ENCODE measurements around the gene PTPN12.

The PTPN12 gene

DNA sequence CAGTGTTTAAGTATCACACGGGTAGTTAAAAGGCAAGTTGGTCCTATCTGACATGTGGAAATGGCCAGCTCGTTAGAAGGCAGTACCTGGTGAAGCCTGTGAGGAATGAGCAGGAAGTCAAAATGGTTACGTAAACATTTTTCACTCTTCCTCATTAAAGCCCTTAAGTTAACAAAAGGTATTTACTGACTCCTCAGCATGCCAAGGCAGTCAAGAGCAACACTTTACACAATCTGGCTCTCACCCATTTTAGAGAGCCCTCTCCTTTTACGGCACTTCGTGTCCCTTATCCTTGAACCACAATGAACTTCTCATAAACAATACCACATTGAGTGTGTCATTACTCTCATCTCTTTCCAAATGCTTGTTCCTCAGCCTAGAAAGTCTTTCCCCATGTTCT lies 148.1 kb downstream of the PTPN12 start:
- TF ChIP-seq, protein P1, sequence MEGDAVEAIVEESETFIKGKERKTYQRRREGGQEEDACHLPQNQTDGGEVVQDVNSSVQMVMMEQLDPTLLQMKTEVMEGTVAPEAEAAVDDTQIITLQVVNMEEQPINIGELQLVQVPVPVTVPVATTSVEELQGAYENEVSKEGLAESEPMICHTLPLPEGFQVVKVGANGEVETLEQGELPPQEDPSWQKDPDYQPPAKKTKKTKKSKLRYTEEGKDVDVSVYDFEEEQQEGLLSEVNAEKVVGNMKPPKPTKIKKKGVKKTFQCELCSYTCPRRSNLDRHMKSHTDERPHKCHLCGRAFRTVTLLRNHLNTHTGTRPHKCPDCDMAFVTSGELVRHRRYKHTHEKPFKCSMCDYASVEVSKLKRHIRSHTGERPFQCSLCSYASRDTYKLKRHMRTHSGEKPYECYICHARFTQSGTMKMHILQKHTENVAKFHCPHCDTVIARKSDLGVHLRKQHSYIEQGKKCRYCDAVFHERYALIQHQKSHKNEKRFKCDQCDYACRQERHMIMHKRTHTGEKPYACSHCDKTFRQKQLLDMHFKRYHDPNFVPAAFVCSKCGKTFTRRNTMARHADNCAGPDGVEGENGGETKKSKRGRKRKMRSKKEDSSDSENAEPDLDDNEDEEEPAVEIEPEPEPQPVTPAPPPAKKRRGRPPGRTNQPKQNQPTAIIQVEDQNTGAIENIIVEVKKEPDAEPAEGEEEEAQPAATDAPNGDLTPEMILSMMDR (IDR thresholded peaks at IDR 0.05), result no peak

GRCh38 chr7:77687100-77687746 lies 150.1 kb downstream of the PTPN12 start:
- TF ChIP-seq, protein P1 (IDR thresholded peaks at IDR 0.05), result no peak

DNA sequence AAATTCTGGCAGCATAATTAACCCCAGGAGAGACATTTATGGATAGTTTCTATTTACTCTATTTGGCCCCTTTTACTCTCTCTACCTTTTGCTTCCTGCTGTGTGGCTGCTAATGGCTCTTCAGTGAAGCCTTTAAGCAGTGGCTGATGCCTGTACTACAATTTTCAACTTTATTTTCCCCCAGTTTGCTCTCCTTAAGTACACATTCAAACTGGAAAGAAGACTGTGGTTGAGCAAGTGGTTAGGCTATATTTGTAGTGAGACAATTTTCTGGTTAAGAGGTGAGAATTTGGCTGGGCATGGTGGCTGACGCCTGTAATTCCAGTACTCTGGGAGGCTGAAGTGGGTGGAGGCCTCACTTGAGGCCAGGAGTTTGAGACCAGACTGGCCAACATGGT lies 150.7 kb downstream of the PTPN12 start:
- TF ChIP-seq, protein P1 (IDR thresholded peaks at IDR 0.05), result no peak

Data from LNCAP (cell line).